K562 (cell line): Measurements from ENCODE around the gene C15orf62. TPM values are rescaled to one million over a fixed set of nuclear protein-coding genes. Genes with fewer than 3 reads are reported as not detected.
A peak's percentile ranks its signal among the peaks of the same experiment; 100 is the strongest.

Experiments used
- ADNP ChIP-seq: fragments of 200-800 bp; sonication (Bioruptor generic); IDR thresholded peaks from 2 replicates; pipeline ENCODE4 v1.6.1; 2016; ENCODE audit warnings: missing genetic modification characterization, missing compliant biosample characterization
- ATF4 ChIP-seq: fragments of 450-650 bp; formaldehyde crosslinking; IDR thresholded peaks from 2 replicates; pipeline ENCODE4 v1.4.0; 2022; ENCODE audit warnings: mild to moderate bottlenecking, moderate library complexity
- BDP1 ChIP-seq: IDR thresholded peaks from 3 replicates; pipeline ENCODE4 v1.6.1; 2011; ENCODE audit not compliant: insufficient read length, insufficient read depth
- DACH1 ChIP-seq: fragments of 450-650 bp; IDR thresholded peaks from 2 replicates; pipeline ENCODE4 v1.6.1; 2018; ENCODE audit not compliant: partially characterized antibody
- NELFE ChIP-seq: IDR thresholded peaks from 2 replicates; pipeline ENCODE4 v1.6.1; 2011; ENCODE audit warnings: mild to moderate bottlenecking; ENCODE audit not compliant: insufficient read depth, insufficient read length
- PHF21A ChIP-seq: fragments of 450-650 bp; IDR thresholded peaks from 2 replicates; pipeline ENCODE4 v1.6.1; 2017; ENCODE audit warnings: low read depth, borderline replicate concordance
- RBM14 ChIP-seq: fragments of 200-400 bp; formaldehyde crosslinking; IDR thresholded peaks from 2 replicates; pipeline ENCODE4 v1.6.1; 2018; ENCODE audit warnings: low read depth, mild to moderate bottlenecking, low read length, moderate library complexity, borderline replicate concordance; ENCODE audit not compliant: insufficient read depth
- RNF2 ChIP-seq: sonication (generic); IDR thresholded peaks from 2 replicates; pipeline ENCODE4 v1.6.1; 2016
- SAFB ChIP-seq: fragments of 200-400 bp; formaldehyde crosslinking; IDR thresholded peaks from 2 replicates; pipeline ENCODE4 v1.6.1; 2017; ENCODE audit warnings: low read depth, low read length, borderline replicate concordance
- TAF7 ChIP-seq: fragments of 450-650 bp; IDR thresholded peaks from 2 replicates; pipeline ENCODE4 v1.6.1; 2016; ENCODE audit warnings: missing genetic modification characterization, missing compliant biosample characterization
- TRIM28 ChIP-seq: fragments of 450-650 bp; IDR thresholded peaks from 2 replicates; pipeline ENCODE4 v1.6.1; 2017
- USF2 ChIP-seq: sonication (generic); formaldehyde crosslinking; IDR thresholded peaks from 2 replicates; pipeline ENCODE4 v1.5.0; 2020; ENCODE audit warnings: missing genetic modification reagents
- ZBTB11 ChIP-seq, 3 experiments: fragments of 200-800 bp in 1 of 3; fragments of 250-450 bp in 1 of 3; fragments of 450-650 bp in 1 of 3; sonication (Bioruptor Pico) in 1 of 3; sonication (Bioruptor generic) in 1 of 3; formaldehyde crosslinking in 1 of 3; IDR thresholded peaks; 2 replicates each; pipeline versions ENCODE4 v1.6.1 to v1.8.0; 2016 to 2022; ENCODE audit warnings: mild to moderate bottlenecking in 2 of 3, missing genetic modification characterization in 2 of 3, missing compliant biosample characterization in 1 of 3, moderate library complexity in 1 of 3
- ZBTB49 ChIP-seq: sonication (generic); formaldehyde crosslinking; IDR thresholded peaks from 2 replicates; pipeline ENCODE4 v1.8.0; 2022; ENCODE audit warnings: missing genetic modification reagents, mild to moderate bottlenecking, borderline replicate concordance
- ZNF277 ChIP-seq: fragments of 250-450 bp; sonication (Bioruptor Pico); IDR thresholded peaks from 2 replicates; pipeline ENCODE4 v1.8.0; 2022; ENCODE audit warnings: inconsistent platforms, mild to moderate bottlenecking, moderate library complexity, borderline replicate concordance
- ZNF3 ChIP-seq: fragments of 250-450 bp; sonication (Bioruptor Pico); IDR thresholded peaks from 2 replicates; pipeline ENCODE4 v1.5.0; 2021; ENCODE audit warnings: mild to moderate bottlenecking, moderate library complexity
- ZNF324 ChIP-seq: fragments of 250-450 bp; sonication (Bioruptor Pico); IDR thresholded peaks from 2 replicates; pipeline ENCODE4 v1.4.0; 2020; ENCODE audit warnings: mild to moderate bottlenecking
- ZNF41 ChIP-seq: fragments of 250-450 bp; sonication (Bioruptor Pico); conservative IDR thresholded peaks from 2 replicates; pipeline ENCODE4 v1.4.0; 2020; ENCODE audit warnings: mild to moderate bottlenecking
- polyA plus RNA-seq, 8 experiments: library from polyadenylated mRNA; depleted of rRNA in 4 of 8; stranded (reverse) in 5 of 8; unstranded in 3 of 8; fragments of >200 nt; fragmentation: Nextera tagmentation in 2 of 8; fragmentation: Illumina TruSeq in 1 of 8; extraction: Ambion mirVana in 2 of 8; extraction: Trizol in 1 of 8; gene quantifications; 2 replicates each; pipeline versions ENCODE4 v1.2.1 to v1.2.3, GENCODE V29; 2011 to 2014; ENCODE audit warnings: inconsistent platforms in 1 of 8, missing spikeins in 1 of 8
- total RNA-seq, 7 experiments: library from RNA; depleted of rRNA in 6 of 7; stranded (reverse); fragments of >200 nt in 6 of 7; fragmentation: Illumina TruSeq in 2 of 7; extraction: Trizol in 2 of 7; gene quantifications; 2 replicates each; pipeline versions ENCODE4 v1.2.1 to v1.2.3, GENCODE V29; 2011 to 2021; ENCODE audit warnings: low replicate concordance in 1 of 7

C15orf62 gene
- total and polyA plus RNA-seq, 9 of the 15 experiments (the other 6 are each of a cell fraction or from before 2014, with no cell fraction given) = 0.01 to 0.76 (median 0.30) TPM; not detected in 1

- TF ChIP-seq ZBTB49 (CRISPR knock-in tag) = no peak
- TF ChIP-seq ZNF324 = no peak
- TF ChIP-seq ADNP (tag) = no peak
- no peak; a peak in 1 of 6 replicates for TF ChIP-seq ZBTB11 (CRISPR knock-in tag; IDR thresholded peaks at IDR 0.05)
- no peak for TF ChIP-seq TAF7 (tag)
- TF ChIP-seq NELFE = no peak
- TF ChIP-seq USF2 = peak; percentile 67
- TF ChIP-seq SAFB = no peak
- TF ChIP-seq ZNF3 (CRISPR knock-in tag) = no peak
- TF ChIP-seq ZNF277 (CRISPR knock-in tag) = no peak
- TF ChIP-seq RNF2 = 0 out of 2 replicates have a peak, but pooled peaks have one; percentile 46
- no peak for TF ChIP-seq RBM14
- TF ChIP-seq BDP1 = no peak
- TF ChIP-seq ZNF41 (CRISPR knock-in tag) = no peak
- peak; percentile 57 for TF ChIP-seq DACH1
- TF ChIP-seq TRIM28 = no peak
- TF ChIP-seq ATF4 (CRISPR knock-in tag) = no peak
- TF ChIP-seq PHF21A = no peak
These were observed 5.8 kb upstream of the C15orf62 start, which contains the start of gene GCHFR (continued) for GRCh38 chr15:40763801-40764628.
